Tibial nerve (tissue), 4 donors: ENCODE measurements around the gene ETFB.

Experiments used
- CTCF ChIP-seq, 5 experiments: fragments of 200-600 bp in 3 of 5; fragments of 450-650 bp in 2 of 5; sonication (generic) in 3 of 5; IDR thresholded peaks; one replicate each; pipeline ENCODE4 v1.5.1; 2016 to 2019; ENCODE audit warnings: antibody characterized with exemption in 5 of 5, mild to moderate bottlenecking in 3 of 5, moderate library complexity in 2 of 5
- EP300 ChIP-seq, 2 donors: sonication (generic); formaldehyde crosslinking; IDR thresholded peaks; one replicate each; pipeline ENCODE4 v1.6.1; 2017; ENCODE audit warnings: antibody characterized with exemption in 2 of 2, mild to moderate bottlenecking in 1 of 2
- POLR2A ChIP-seq, 2 donors: fragments of 450-650 bp; IDR thresholded peaks; one replicate each; pipeline ENCODE4 v1.6.1; 2017; ENCODE audit warnings: antibody characterized with exemption in 2 of 2, mild to moderate bottlenecking in 2 of 2, moderate library complexity in 2 of 2

- TF ChIP-seq CTCF (IDR thresholded peaks at IDR 0.05), result no peak
- no peak for TF ChIP-seq POLR2A (IDR thresholded peaks at IDR 0.05)
- no peak for TF ChIP-seq EP300 (IDR thresholded peaks at IDR 0.05)
Observed at GRCh38 chr19:51361239-51361638, 4.9 kb downstream of the ETFB start.
